HFFc6 (cell line): ENCODE measurements around the gene GAST. TPM values are rescaled to one million over a fixed set of nuclear protein-coding genes. Genes with fewer than 3 reads are reported as not detected.
A peak's percentile ranks its signal among the peaks of the same experiment; 100 is the strongest.

Source experiments
- DNase-seq: peaks from one replicate; pipeline ENCODE4 v3.0.0-alpha.2; 2018
- H3K27ac Mint-ChIP-seq: 2 replicates; pipeline ENCODE4 v1.8.0; 2020; ENCODE audit warnings: mild to moderate bottlenecking, mixed read lengths
- H3K27me3 Mint-ChIP-seq: 2 replicates; pipeline ENCODE4 v1.8.0; 2021; ENCODE audit warnings: mild to moderate bottlenecking, moderate library complexity, mixed read lengths; ENCODE audit not compliant: insufficient read depth
- H3K36me3 Mint-ChIP-seq: 2 replicates; pipeline ENCODE4 v1.8.0; 2021; ENCODE audit warnings: low read depth, mixed read lengths
- H3K4me1 Mint-ChIP-seq: 2 replicates; pipeline ENCODE4 v1.8.0; 2020; ENCODE audit warnings: low read depth, mixed read lengths
- H3K4me3 Mint-ChIP-seq: 2 replicates; pipeline ENCODE4 v1.8.0; 2020; ENCODE audit warnings: mild to moderate bottlenecking, moderate library complexity, mixed read lengths
- H3K9me3 Mint-ChIP-seq: 2 replicates; pipeline ENCODE4 v1.8.0; 2020; ENCODE audit warnings: mild to moderate bottlenecking, mixed read lengths
- long read RNA-seq: library from polyadenylated mRNA; unstranded; transcript quantifications from one replicate; pipeline ENCODE4 v2.0.0, GENCODE V29; 2019
- total RNA-seq, 6 experiments: library from RNA; stranded (reverse); fragmentation: NEBNext Ultra II Directional; extraction: Animal tissue kit (Norgen Biotek cat#: 25700); gene quantifications; 2 replicates in 1 of 6; 3 replicates in 5 of 6; pipeline ENCODE4 v1.2.3, GENCODE V29; 2021
- TF ChIP-seq, protein P1 (sequence below): fragments of 200-600 bp; sonication (generic); IDR thresholded peaks from 2 replicates; pipeline ENCODE4 v1.5.0; 2021; ENCODE audit warnings: antibody characterized with exemption, mild to moderate bottlenecking

The GAST gene, protein sequence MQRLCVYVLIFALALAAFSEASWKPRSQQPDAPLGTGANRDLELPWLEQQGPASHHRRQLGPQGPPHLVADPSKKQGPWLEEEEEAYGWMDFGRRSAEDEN
- total RNA-seq: not detected
- long read RNA-seq: 0 reads

DNA sequence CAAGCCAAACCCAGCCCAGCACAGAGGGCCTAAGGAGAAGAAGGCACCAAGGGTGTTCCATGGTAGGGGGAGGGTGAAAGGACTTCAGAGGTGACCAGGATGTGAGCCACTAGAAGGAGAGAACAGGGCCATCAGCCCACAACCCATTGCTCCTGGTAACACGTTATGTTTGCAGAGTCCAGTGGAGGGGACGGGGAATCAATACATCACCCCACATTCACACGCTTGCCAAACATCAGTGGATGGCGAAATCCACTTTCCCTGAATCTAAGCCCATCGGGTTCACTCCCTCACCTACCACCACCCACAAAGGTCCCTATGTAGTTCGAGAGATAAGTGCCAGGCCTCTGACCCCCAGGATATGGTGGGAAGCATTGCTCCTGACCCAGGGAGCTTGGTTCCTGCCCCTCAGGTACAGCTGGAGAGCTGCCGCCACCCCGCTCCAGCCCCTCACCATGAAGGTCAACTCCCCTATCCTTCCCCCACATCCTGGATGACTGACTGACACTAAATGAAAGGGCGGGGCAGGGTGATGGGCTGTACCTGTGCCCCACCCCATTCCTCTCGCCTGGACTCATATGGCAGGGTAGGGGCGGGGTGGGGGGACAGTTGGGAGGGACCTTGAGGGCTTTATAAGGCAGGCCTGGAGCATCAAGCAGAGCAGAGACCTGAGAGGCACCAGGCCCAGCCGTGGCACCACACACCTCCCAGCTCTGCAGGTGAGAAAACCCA, at the start of gene GAST:
TSS of gene GAST (plus strand) at position 663 of the 732 bp plus-strand sequence. CDS start 3,106 bp downstream, outside the sequence.
- no peaks in the 10 kb centered on the region for H3K9me3 Mint-ChIP-seq
- no peaks in the 10 kb centered on the region for H3K36me3 Mint-ChIP-seq
- H3K4me1 Mint-ChIP-seq: peaks cover 8% of the 10 kb centered on the region
- TF ChIP-seq, protein P1, sequence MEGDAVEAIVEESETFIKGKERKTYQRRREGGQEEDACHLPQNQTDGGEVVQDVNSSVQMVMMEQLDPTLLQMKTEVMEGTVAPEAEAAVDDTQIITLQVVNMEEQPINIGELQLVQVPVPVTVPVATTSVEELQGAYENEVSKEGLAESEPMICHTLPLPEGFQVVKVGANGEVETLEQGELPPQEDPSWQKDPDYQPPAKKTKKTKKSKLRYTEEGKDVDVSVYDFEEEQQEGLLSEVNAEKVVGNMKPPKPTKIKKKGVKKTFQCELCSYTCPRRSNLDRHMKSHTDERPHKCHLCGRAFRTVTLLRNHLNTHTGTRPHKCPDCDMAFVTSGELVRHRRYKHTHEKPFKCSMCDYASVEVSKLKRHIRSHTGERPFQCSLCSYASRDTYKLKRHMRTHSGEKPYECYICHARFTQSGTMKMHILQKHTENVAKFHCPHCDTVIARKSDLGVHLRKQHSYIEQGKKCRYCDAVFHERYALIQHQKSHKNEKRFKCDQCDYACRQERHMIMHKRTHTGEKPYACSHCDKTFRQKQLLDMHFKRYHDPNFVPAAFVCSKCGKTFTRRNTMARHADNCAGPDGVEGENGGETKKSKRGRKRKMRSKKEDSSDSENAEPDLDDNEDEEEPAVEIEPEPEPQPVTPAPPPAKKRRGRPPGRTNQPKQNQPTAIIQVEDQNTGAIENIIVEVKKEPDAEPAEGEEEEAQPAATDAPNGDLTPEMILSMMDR: no peak
- H3K27me3 Mint-ChIP-seq: peaks cover 16% of the 10 kb centered on the region
- DNase-seq: no peak
- H3K4me3 Mint-ChIP-seq: no peak within 1 kb of the TSS
- no peak within 1 kb of the TSS for H3K27ac Mint-ChIP-seq

DNA sequence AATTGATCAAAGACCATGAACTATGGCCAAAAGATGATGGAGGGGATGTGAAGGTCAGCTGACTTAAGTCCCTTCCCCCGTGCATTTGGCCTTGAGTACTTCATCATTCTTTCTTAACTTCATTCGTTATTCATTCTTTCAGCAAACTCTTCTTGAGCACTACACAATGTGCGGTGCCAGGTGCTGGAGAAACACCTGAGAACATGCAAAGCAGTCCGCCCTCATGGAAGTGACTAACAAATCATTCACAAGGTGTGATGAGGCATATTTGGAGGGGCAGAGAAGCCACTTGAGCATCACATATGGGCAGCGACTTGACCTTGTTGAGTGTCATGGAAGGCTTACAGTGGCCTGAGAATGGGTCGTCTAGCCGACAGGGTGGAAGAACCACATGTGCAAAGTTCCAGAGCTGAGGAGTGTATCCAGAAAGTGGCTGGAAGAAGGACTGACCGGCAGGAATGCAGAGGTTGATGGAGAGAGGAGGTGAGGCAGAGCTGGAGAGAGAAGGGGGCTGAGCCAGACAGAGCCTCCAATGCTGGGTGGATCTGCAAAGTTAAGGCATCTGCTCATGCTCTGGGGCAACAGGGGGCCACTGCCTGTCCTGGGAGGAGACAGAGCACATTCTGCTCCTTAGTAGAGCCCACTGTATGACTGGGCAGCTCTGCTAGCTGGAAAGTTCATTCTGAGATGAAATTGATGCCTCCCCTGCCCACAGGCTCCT, 48.5 kb upstream of the GAST start:
- peaks cover 3% of the 10 kb centered on the region for H3K27me3 Mint-ChIP-seq
- H3K36me3 Mint-ChIP-seq: no peaks in the 10 kb centered on the region
- TF ChIP-seq, protein P1: no peak
- DNase-seq: no peak
- no peaks in the 10 kb centered on the region for H3K9me3 Mint-ChIP-seq
- no peak overlapping the region for H3K27ac Mint-ChIP-seq
- no peak overlapping the region for H3K4me3 Mint-ChIP-seq
- H3K4me1 Mint-ChIP-seq: peaks cover 21% of the 10 kb centered on the region

DNA sequence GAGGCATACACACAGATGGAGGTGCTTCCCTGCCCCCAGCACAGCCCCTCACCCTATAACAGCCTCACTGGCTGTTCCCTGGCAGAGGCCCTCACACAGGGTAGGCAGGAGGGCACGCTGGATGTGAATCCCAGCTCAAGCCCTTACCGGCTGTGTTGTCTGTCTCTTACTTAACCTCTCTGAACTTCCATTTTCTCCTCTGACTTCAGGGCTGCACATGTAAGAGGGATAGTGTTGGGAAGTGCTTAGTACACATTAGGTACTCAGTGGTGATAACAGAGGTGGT, 48.0 kb upstream of the GAST start:
- Mint-ChIP-seq H3K36me3 (no peaks in the 10 kb centered on the region), H3K4me3 (no peak overlapping the region), H3K4me1 (peaks cover 21% of the 10 kb centered on the region), H3K27me3 (peaks cover 3% of the 10 kb centered on the region), H3K9me3 (no peaks in the 10 kb centered on the region), H3K27ac (no peak overlapping the region)
- TF ChIP-seq, protein P1: no peak
- DNase-seq: no peak

DNA sequence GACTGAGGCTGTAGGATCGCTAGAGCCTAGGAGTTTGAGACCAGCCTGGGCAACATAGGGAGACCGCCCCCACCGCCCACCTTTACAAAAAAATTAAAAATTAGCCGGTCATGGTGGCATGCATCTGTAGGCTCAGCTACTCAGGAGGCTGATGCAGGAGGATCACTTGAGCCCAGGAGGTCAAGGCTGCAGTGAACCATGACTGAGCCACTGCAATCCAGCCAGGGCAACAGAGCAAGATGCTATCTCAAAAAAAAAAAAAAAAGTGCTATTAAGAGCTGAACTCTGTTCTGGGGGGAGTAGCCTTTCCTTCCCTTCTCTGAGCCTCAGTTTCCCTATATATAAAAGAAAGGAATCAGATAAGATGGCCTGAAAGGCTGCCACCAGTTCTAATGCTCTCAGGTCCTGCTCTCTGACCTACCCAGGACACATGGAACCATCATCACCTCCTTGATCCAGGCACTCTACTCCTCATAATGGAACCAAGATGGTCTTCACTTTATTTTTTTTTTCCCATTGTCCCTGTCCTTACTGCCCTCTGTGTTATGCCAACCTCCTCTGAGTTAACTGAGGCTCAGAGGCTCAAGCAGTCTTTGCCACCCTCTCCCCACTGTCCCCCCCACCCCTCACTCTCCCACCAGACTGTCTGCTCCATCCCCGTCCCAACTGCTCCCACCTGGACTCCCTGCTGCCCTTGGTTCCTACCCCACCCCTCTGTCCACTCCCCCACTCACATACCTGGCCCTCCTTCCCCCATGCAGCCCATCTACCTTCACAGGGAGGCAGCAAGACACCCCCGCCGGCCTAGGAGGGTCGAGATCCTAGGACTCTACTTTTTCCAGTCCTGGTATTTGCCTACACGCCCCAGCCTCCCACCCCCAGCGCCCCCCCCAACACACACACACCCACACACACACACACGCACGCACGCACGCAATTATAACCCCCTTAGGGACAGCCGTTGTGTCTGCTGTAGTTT, 47.3 kb upstream of the GAST start:
- peak overlapping the region; percentile 86 for H3K4me3 Mint-ChIP-seq
- H3K27me3 Mint-ChIP-seq: peaks cover 10% of the 10 kb centered on the region

More for the DNA sequence above, 47.3 kb upstream of the GAST start:
- H3K27ac Mint-ChIP-seq: no peak overlapping the region
- TF ChIP-seq, protein P1: no peak
- H3K4me1 Mint-ChIP-seq: peaks cover 21% of the 10 kb centered on the region
- H3K9me3 Mint-ChIP-seq: no peaks in the 10 kb centered on the region
- DNase-seq: no peak
- no peaks in the 10 kb centered on the region for H3K36me3 Mint-ChIP-seq
